Sigmoid colon (tissue), 4 donors: ENCODE measurements around the gene ETF1.

Source experiments
- EP300 ChIP-seq, 4 donors: sonication (generic); formaldehyde crosslinking; IDR thresholded peaks; one replicate each; pipeline ENCODE4 v1.6.1; 2017; ENCODE audit warnings: antibody characterized with exemption in 4 of 4
- TF ChIP-seq, protein P1 (sequence below), 4 experiments: fragments of 450-650 bp in 3 of 4; fragments of 200-600 bp in 1 of 4; IDR thresholded peaks; one replicate each; pipeline ENCODE4 v1.5.1; 2016 to 2019; ENCODE audit warnings: antibody characterized with exemption in 4 of 4, mild to moderate bottlenecking in 3 of 4, moderate library complexity in 2 of 4

DNA sequence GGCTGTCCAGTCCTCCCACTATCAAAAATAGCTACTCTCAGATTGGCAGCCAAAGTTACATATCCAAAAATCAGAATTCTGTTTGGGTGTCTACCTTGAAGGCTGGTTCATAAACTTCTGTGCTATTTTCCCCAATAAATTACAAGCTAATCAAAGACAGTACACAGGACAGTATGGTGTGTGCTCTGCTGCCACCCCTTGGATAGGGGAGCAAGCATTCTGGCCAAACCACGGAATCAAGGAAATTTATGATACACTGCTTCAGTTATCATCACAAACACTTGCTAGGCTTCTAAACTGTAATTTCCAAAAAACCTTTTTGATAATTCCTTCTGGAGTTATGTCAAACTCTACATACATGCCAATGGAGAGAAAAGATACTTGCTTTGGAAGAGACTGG is 15.9 kb downstream of the ETF1 start:
- TF ChIP-seq, protein P1, sequence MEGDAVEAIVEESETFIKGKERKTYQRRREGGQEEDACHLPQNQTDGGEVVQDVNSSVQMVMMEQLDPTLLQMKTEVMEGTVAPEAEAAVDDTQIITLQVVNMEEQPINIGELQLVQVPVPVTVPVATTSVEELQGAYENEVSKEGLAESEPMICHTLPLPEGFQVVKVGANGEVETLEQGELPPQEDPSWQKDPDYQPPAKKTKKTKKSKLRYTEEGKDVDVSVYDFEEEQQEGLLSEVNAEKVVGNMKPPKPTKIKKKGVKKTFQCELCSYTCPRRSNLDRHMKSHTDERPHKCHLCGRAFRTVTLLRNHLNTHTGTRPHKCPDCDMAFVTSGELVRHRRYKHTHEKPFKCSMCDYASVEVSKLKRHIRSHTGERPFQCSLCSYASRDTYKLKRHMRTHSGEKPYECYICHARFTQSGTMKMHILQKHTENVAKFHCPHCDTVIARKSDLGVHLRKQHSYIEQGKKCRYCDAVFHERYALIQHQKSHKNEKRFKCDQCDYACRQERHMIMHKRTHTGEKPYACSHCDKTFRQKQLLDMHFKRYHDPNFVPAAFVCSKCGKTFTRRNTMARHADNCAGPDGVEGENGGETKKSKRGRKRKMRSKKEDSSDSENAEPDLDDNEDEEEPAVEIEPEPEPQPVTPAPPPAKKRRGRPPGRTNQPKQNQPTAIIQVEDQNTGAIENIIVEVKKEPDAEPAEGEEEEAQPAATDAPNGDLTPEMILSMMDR (IDR thresholded peaks at IDR 0.05), result no peak
- TF ChIP-seq EP300 (IDR thresholded peaks at IDR 0.05), result no peak
